ENCODE measurements around the gene CPNE5. TPM values are rescaled to one million over a fixed set of nuclear protein-coding genes. Genes with fewer than 3 reads are reported as not detected.

CPNE5 gene
- polyA plus RNA-seq, 1 of the 3 experiments (the other 2 are of a cell fraction): 0.30 TPM

DNA sequence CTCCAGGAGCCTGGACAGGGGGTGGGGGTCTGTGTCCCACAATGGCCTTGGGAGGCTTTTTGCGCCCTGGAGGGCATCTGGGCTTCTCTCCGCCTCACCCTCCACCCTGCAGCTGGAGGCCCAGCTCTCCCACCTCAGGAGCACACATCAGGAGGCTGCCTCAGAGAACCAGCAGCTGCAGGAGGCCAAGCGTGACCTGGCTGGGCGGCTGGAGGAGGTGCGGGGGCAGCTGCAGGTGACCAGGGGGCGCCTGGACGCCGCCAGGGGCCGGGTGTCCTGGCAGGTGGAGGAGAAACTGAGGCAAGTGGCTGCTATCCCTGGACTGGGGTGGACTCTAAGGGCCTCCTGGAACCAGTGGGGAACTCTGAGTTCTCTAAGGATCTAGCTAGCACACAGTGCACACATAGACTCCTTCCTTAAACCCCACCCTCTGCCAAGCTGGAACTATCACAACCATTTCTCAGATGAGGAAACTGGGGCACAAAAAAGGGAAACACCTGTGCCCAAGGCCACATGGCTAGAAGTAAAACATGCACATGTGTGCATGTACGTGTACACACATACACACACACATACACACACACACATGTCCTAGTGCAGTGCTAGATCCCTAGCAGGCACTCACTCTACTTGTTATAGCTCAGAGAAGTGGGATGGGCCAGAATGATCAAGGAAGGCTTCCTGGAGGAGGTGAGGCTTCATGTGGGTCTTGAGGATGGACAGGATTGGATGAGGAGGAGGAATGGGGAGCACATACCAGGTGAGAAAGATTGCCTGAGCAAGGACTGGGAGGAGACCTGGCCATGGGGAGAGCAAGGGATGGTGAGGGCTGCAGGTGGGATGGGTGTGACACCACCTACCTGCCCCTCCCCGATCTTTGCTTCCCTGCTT is 118.7 kb downstream of the CPNE5 start:
- Histone ChIP-seq H2AFZ (ENCODE audit: low read depth) (no peak overlapping the region), H3K9me2 (no peaks in the 10 kb centered on the region), H4K20me1 (ENCODE audit: insufficient read depth) (no peaks in the 10 kb centered on the region), H3K4me2 (no peak overlapping the region), H3K27ac (ENCODE audit: low read depth in 2 of 2, low read length in 1 of 2) (no peak overlapping the region), H3K9ac (no peak overlapping the region), H3K9me3 (no peaks in the 10 kb centered on the region), H3F3A (replicated peaks; ENCODE audit: insufficient read depth) (no peaks in the 10 kb centered on the region), H3K27me3 (ENCODE audit: insufficient read depth) (no peaks in the 10 kb centered on the region), H3K79me2 (ENCODE audit: insufficient read depth) (no peaks in the 10 kb centered on the region), H3K36me3 (replicated peaks in 1 of 2; ENCODE audit: control insufficient read depth in 1 of 2, insufficient read depth in 2 of 2, low read length in 1 of 2) (no peaks in the 10 kb centered on the region), H3K4me3 (ENCODE audit: low read depth in 2 of 2, low read length in 1 of 2) (no peak overlapping the region), H3K4me1 (ENCODE audit: control insufficient read depth in 1 of 2, insufficient read depth in 2 of 2, low read depth in 1 of 2, low read length in 1 of 2) (peaks cover 0 to 13% of the 10 kb centered on the region in 2 experiments; a peak in 1 of 4 replicates)
- TF ChIP-seq FOXM1 (IDR thresholded peaks at IDR 0.05; ENCODE audit: low read depth) (no peak), MXI1 (IDR thresholded peaks at IDR 0.05; ENCODE audit: low read depth, low read length) (no peak), GABPA (IDR thresholded peaks at IDR 0.05; ENCODE audit: low read depth) (no peak), CHD2 (IDR thresholded peaks at IDR 0.05; ENCODE audit: low read length, partially characterized antibody) (no peak), NRF1 (IDR thresholded peaks at IDR 0.05; ENCODE audit: low read depth, low read length) (no peak), SMC3 (IDR thresholded peaks at IDR 0.05; ENCODE audit: low read depth, low read length) (no peak), SIN3A (IDR thresholded peaks at IDR 0.05; ENCODE audit: borderline replicate concordance, low read depth, low read length) (no peak), RCOR1 (IDR thresholded peaks at IDR 0.05; ENCODE audit: low read length) (no peak), YY1 (IDR thresholded peaks at IDR 0.05; ENCODE audit: low read depth) (no peak), TCF12 (IDR thresholded peaks at IDR 0.05) (no peak), FOXJ3 (CRISPR knock-in tag; IDR thresholded peaks at IDR 0.05) (no peak), RFX5 (IDR thresholded peaks at IDR 0.05; ENCODE audit: low read length) (no peak), POLR2AphosphoS5 (IDR thresholded peaks at IDR 0.05; ENCODE audit: low read depth, low read length) (no peak), ELF1 (IDR thresholded peaks at IDR 0.05) (no peak), GATA2 (CRISPR knock-in tag; IDR thresholded peaks at IDR 0.05) (no peak)
- TF ChIP-seq, protein P1, sequence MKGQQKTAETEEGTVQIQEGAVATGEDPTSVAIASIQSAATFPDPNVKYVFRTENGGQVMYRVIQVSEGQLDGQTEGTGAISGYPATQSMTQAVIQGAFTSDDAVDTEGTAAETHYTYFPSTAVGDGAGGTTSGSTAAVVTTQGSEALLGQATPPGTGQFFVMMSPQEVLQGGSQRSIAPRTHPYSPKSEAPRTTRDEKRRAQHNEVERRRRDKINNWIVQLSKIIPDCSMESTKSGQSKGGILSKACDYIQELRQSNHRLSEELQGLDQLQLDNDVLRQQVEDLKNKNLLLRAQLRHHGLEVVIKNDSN (IDR thresholded peaks at IDR 0.05; ENCODE audit: borderline replicate concordance, low read depth): no peak
- TF ChIP-seq, protein P2, sequence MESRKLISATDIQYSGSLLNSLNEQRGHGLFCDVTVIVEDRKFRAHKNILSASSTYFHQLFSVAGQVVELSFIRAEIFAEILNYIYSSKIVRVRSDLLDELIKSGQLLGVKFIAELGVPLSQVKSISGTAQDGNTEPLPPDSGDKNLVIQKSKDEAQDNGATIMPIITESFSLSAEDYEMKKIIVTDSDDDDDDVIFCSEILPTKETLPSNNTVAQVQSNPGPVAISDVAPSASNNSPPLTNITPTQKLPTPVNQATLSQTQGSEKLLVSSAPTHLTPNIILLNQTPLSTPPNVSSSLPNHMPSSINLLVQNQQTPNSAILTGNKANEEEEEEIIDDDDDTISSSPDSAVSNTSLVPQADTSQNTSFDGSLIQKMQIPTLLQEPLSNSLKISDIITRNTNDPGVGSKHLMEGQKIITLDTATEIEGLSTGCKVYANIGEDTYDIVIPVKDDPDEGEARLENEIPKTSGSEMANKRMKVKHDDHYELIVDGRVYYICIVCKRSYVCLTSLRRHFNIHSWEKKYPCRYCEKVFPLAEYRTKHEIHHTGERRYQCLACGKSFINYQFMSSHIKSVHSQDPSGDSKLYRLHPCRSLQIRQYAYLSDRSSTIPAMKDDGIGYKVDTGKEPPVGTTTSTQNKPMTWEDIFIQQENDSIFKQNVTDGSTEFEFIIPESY (IDR thresholded peaks at IDR 0.05; ENCODE audit: borderline replicate concordance, low read depth): no peak
- TF ChIP-seq, protein P3, sequence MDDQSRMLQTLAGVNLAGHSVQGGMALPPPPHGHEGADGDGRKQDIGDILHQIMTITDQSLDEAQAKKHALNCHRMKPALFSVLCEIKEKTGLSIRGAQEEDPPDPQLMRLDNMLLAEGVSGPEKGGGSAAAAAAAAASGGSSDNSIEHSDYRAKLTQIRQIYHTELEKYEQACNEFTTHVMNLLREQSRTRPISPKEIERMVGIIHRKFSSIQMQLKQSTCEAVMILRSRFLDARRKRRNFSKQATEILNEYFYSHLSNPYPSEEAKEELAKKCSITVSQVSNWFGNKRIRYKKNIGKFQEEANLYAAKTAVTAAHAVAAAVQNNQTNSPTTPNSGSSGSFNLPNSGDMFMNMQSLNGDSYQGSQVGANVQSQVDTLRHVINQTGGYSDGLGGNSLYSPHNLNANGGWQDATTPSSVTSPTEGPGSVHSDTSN (IDR thresholded peaks at IDR 0.05): no peak
- TF ChIP-seq, protein P4, sequence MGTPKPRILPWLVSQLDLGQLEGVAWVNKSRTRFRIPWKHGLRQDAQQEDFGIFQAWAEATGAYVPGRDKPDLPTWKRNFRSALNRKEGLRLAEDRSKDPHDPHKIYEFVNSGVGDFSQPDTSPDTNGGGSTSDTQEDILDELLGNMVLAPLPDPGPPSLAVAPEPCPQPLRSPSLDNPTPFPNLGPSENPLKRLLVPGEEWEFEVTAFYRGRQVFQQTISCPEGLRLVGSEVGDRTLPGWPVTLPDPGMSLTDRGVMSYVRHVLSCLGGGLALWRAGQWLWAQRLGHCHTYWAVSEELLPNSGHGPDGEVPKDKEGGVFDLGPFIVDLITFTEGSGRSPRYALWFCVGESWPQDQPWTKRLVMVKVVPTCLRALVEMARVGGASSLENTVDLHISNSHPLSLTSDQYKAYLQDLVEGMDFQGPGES (IDR thresholded peaks at IDR 0.05; ENCODE audit: low read depth, low read length): no peak
- POLR2A ChIA-PET: interaction anchor here (0.6 kb wide), 1 partner anchor 123 kb away, joined by 5 read pairs; no protein-coding TSS in a partner anchor
- CTCF ChIA-PET: interaction anchor here (1.0 to 2.0 kb wide), 6 partner anchors 13 to 105 kb away, joined by 3 to 10 read pairs (median 4); no protein-coding TSS in a partner anchor
- DNase-seq: no peak
- 88% methylated on average over 8 of the region's 11 CpGs for WGBS (ENCODE audit: low lambda C conversion rate)
